ENCODE data around the gene STXBP3. TPM values are rescaled to one million over a fixed set of nuclear protein-coding genes. Genes with fewer than 3 reads are reported as not detected.

Gene STXBP3
- total and polyA plus RNA-seq, 2 experiments from 2014 or later, result 25.0 to 77.5 TPM

DNA sequence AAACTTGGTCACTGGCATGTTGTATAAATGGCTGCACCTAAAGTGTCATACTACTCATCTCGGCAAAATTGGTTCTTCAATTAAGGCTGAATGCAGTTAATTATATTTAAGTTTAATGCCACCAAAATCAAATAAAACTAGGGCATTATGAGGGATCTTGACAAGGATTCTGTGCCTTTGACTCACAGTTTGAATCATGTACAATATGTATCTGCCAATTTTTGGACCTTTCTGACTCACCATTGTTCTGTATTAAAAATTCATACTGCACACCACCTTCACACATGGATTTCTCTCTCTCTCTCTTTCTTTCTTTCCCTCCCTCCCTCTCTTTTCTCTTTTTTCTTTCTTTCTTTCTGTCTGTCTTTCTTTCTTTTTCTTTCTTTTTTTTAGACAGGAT, 14.1 kb upstream of the STXBP3 start:
- TF ChIP-seq, protein P1, sequence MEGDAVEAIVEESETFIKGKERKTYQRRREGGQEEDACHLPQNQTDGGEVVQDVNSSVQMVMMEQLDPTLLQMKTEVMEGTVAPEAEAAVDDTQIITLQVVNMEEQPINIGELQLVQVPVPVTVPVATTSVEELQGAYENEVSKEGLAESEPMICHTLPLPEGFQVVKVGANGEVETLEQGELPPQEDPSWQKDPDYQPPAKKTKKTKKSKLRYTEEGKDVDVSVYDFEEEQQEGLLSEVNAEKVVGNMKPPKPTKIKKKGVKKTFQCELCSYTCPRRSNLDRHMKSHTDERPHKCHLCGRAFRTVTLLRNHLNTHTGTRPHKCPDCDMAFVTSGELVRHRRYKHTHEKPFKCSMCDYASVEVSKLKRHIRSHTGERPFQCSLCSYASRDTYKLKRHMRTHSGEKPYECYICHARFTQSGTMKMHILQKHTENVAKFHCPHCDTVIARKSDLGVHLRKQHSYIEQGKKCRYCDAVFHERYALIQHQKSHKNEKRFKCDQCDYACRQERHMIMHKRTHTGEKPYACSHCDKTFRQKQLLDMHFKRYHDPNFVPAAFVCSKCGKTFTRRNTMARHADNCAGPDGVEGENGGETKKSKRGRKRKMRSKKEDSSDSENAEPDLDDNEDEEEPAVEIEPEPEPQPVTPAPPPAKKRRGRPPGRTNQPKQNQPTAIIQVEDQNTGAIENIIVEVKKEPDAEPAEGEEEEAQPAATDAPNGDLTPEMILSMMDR (IDR thresholded peaks at IDR 0.05; ENCODE audit: poor library complexity), result no peak
- TF ChIP-seq EZH2 (IDR thresholded peaks at IDR 0.05; ENCODE audit: borderline replicate concordance) (no peak), EZH2phosphoT487 (IDR thresholded peaks at IDR 0.05; ENCODE audit: low read depth, severe bottlenecking, unreplicated experiment) (no peak)
- no peak for DNase-seq (ENCODE audit: low spot score)
- H3K4me3 ChIP-seq, result no peak overlapping the region
- H3K4me1 ChIP-seq (ENCODE audit: insufficient read depth), result no peaks in the 10 kb centered on the region
- no peak overlapping the region for H3K4me2 ChIP-seq
- H3K9me3 ChIP-seq (ENCODE audit: low read depth), result no peaks in the 10 kb centered on the region
- no peak overlapping the region for H2AFZ ChIP-seq
- no peak overlapping the region for H3K27ac ChIP-seq
- H3K27me3 ChIP-seq, result no peaks in the 10 kb centered on the region
- H3K36me3 ChIP-seq (replicated peaks; ENCODE audit: insufficient read depth, low read depth), result no peaks in the 10 kb centered on the region
- H3K79me2 ChIP-seq, result no peaks in the 10 kb centered on the region
- WGBS (ENCODE audit: low lambda C conversion rate, missing lambda C conversion rate), result 100% methylated on average over 1 of the region's 1 CpG
- no peaks in the 10 kb centered on the region for H4K20me1 ChIP-seq (ENCODE audit: insufficient read depth, poor library complexity, severe bottlenecking)
- H3K9me2 ChIP-seq (replicated peaks; ENCODE audit: insufficient read depth), result no peaks in the 10 kb centered on the region

DNA sequence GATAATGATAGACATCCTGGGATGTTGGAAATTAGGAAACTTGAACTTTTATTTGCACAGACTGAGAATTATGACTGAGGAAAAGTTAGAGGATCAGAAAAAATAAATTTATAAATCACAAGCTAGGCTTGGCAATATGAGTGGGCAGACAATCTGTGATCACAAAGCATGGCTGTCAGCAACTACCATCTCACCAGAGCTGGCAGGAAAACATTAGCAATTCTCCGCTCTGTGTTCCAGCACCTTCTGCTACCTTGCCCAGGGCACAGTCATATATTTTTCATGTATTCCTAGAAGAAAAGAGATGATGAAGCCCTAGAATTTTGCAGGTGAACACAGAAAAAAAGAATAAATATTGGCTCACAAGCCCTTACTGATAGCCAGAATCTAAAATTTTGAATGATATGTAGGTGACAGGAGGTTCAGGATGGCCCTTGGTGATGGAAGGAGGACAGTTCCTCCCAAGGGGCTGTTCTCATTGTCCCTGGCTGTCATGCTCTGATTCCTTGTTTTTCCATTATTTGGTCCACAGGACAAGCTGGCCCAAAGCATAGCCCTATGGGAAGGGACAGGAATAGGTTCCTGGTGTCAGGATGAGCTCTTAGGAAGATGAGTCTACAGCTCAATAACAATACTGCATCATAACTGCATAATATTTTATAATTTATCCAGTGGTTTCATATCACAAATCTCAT, 12.2 kb upstream of the STXBP3 start:
- 91% methylated on average over 1 of the region's 1 CpG for WGBS (ENCODE audit: low lambda C conversion rate, missing lambda C conversion rate)
- H3K4me2 ChIP-seq, result no peak overlapping the region
- no peak overlapping the region for H3K27ac ChIP-seq
- H3K4me1 ChIP-seq (ENCODE audit: insufficient read depth), result no peaks in the 10 kb centered on the region
- H3K27me3 ChIP-seq, result no peaks in the 10 kb centered on the region
- TF ChIP-seq, protein P1 (IDR thresholded peaks at IDR 0.05; ENCODE audit: poor library complexity), result no peak
- no peak for TF ChIP-seq EZH2 (IDR thresholded peaks at IDR 0.05; ENCODE audit: borderline replicate concordance)
- no peaks in the 10 kb centered on the region for H3K9me3 ChIP-seq (ENCODE audit: low read depth)
- H3K79me2 ChIP-seq, result no peaks in the 10 kb centered on the region
- H3K4me3 ChIP-seq, result no peak overlapping the region
- no peaks in the 10 kb centered on the region for H3K36me3 ChIP-seq (replicated peaks; ENCODE audit: insufficient read depth, low read depth)
- H4K20me1 ChIP-seq (ENCODE audit: insufficient read depth, poor library complexity, severe bottlenecking), result no peaks in the 10 kb centered on the region
- no peaks in the 10 kb centered on the region for H3K9me2 ChIP-seq (replicated peaks; ENCODE audit: insufficient read depth)
- DNase-seq (ENCODE audit: low spot score), result no peak
- H2AFZ ChIP-seq, result no peak overlapping the region

DNA sequence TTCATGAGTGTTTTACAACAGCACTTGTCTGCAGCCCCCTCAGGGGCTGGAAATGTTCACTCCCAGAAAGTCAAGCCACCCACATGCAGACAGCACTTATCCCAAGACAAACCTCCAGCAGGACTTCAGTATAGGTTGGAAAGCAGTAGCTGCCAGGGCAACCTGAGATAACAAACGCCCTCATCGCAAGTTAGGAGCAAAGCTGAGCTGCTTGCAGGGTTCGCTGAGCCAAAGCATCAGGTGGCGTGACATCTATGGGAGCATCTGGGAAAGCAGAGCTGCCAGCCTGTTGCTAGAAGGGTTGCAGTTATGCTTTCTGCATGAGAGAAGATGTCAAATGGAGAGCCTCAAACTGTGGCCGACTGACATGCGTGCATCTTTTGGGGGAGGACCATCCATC, 4.2 kb upstream of the STXBP3 start:
- Histone ChIP-seq H3K36me3 (replicated peaks; ENCODE audit: insufficient read depth, low read depth) (no peaks in the 10 kb centered on the region), H3K4me2 (no peak overlapping the region), H3K4me1 (ENCODE audit: insufficient read depth) (no peaks in the 10 kb centered on the region), H3K4me3 (no peak overlapping the region), H3K27ac (no peak overlapping the region), H4K20me1 (ENCODE audit: insufficient read depth, poor library complexity, severe bottlenecking) (no peaks in the 10 kb centered on the region), H3K27me3 (no peaks in the 10 kb centered on the region), H3K79me2 (no peaks in the 10 kb centered on the region), H3K9me2 (replicated peaks; ENCODE audit: insufficient read depth) (no peaks in the 10 kb centered on the region), H3K9me3 (ENCODE audit: low read depth) (no peaks in the 10 kb centered on the region), H2AFZ (no peak overlapping the region)
- WGBS (ENCODE audit: low lambda C conversion rate, missing lambda C conversion rate), result 88% methylated on average over 6 of the region's 6 CpGs
- DNase-seq (ENCODE audit: low spot score), result no peak
- no peak for TF ChIP-seq EZH2 (IDR thresholded peaks at IDR 0.05; ENCODE audit: borderline replicate concordance)
- TF ChIP-seq, protein P1 (IDR thresholded peaks at IDR 0.05; ENCODE audit: poor library complexity), result no peak
- no peak for TF ChIP-seq EZH2phosphoT487 (IDR thresholded peaks at IDR 0.05; ENCODE audit: low read depth, severe bottlenecking, unreplicated experiment)

Data from hepatocyte (in vitro differentiated cells).